Measurements from ENCODE around the gene CABP5. TPM values are rescaled to one million over a fixed set of nuclear protein-coding genes. Genes with fewer than 3 reads are reported as not detected.
A peak's percentile ranks its signal among the peaks of the same experiment; 100 is the strongest.

Gene CABP5
- total RNA-seq, 1 donor from 2014 or later, result not detected

DNA sequence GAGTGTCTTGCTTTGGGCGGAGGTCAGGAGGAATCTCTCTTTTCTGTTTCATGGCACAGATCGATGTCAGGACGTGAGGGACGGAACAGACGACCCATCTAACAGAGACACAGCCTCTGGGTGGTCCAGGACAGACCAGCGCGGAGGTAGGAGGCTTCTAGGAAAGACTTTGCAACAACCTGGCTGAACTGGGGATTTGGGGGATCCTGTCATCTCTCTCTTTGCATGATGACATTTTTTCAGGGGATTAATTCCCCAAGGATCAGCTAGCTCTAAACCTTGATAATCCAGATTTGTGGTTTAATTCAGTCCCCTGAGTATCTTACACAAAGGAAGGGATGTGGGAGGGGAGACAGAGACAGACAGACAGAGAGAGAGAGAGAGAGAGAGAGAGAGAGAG, 14.4 kb downstream of the CABP5 start:
- no peak for DNase-seq

DNA sequence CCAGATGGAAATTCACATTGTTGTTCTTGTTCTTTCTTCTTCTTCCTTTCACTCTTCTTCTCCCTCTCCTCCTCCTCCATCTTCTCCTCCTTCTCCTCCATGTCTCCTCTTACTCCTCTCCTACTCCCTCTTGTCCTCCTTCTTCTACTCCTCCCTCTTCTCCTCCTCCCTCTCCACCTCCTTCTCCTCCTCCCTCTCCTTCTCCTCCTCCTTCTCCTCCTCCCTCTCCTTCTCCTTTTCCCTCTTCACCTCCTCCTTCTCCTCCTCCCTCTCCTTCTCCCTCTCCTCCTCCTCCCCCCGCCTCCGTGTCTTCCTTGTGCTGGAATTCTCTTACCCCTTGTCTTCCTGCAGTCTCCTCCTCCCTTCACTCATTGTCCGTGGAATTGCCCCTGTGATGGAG, 18.4 kb downstream of the CABP5 start:
- no peak for DNase-seq

DNA sequence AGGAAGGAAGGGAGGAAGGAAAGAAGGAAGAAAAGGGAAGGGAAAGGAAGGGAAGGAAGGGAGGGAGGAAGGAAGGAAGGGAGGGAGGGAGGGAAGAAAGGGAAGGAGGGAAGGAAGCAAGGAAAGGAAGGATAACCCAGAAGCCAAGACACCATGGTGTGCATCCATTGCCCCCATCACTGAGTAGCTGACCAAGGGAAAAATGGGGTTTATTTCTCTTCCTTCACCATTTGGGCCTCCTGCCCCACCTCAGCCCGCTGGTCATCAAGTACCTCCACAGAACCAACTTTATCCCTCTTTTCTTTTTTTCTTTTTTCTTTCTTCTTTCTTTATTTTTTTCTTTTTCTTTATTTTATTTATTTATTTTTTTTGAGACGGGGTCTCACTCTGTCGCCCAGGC, 20.4 kb downstream of the CABP5 start:
- DNase-seq, result no peak

DNA sequence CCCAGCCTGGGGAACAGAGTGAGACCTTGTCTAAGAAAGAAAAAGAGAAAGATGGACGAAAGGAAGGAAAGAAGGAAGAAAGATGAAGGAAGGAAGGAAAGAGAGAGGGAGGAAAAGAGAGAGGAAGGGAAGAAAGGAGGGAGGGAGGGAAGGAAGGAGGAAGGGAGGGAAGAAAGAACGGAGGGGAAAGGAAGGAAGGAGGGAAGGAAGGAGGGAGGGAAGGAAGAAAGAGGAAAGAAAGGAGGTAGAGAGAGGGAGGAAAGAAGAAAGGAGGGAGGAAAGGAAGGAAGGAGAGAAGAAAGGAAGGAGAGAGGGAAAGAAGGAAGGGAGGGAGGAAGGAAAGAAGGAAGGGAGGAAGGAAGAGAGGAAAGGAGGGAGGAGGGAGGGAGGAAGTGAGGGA, 20.9 kb downstream of the CABP5 start:
- no peak for DNase-seq

DNA sequence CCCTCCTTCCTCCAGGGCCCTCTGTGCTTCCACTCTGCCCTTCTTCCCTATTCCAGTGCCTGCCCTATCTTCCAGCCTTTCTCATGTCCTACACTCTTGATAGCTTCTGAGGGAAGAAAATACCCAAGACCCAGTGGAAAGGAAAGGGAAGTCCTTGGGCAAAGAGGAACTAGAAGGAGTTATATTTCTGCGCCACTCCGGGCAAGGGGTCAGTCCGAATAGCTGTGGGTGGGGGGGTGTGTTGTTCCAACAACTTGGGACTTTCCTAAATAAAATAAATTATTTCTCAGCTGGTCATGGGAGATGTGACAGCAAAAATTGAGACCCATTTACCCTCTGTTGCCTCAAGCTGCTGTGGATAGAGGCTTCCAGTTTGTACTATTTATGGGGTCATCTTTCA, 23.2 kb downstream of the CABP5 start:
- DNase-seq, result no peak

DNA sequence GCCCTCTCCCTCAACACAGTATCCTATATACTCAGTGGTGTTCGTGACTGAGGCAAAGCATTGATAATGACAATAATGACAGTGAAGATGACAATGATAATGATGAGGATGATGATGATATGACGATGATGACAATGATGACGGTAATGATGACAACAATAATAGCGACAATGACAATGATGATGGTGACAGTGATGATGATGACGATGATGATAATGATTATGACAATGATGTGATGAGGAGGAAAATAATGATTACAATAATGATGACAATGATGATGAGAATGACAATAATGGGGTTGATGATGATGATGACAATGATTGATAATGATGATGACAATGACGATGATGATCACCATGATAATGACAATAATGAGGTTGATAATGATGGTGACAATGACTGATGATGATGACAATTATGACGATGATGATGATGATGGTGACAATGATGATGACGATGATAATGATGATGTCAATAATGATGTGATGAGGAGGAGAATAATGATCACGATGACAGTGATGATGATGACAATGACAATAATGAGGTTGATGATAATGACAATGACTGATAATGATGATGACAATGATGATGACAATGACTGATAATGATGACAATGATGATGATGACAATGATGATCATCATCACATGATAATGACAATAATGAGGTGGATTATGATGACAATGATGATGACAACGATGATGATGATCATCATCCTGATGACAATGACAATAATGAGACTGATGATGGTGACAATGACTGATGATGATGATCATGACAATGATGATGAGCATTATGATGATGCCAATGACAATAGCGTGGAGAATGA, 32.7 kb downstream of the CABP5 start:
- no peak for DNase-seq

DNA sequence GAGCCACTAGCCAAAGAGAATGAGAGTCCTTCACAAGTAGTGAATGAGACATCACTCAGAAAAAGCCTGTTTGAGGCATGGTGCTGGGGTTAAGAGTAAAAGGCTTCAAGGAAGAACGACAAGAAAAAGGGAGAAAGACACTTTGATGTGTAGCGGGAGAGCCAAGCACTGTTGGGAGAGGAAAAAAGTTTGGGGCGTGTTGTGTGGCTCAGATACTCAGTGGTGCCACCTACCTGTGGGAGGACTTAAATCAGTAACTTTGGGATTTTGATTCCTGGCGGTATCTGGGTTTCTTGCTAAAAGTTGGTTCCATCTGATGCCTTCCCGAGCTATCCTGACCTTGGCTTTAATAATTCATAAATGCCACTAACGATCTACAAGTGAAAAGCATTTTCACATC, 37.1 kb downstream of the CABP5 start:
- DNase-seq, result peak; percentile 11

DNA sequence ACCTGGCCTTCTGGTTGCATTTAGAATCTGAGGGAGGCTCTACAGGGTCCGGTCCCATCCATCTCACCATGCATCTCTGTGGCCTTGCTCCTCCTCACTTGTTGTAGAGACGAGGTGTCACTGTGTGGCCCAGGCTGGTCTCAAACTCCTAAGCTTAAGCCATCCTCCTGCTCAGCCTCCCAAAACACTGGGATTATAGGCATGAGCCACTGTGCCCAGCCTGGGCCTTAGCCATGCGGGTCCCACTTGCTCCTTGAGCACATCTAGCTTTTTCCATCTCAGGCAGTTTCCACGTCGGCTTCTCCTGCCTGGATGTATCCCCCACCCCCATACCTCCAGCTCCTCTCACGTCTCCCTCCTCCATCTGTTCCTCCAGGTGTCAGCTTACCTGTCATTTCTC, 39.6 kb downstream of the CABP5 start:
- DNase-seq, result no peak

DNA sequence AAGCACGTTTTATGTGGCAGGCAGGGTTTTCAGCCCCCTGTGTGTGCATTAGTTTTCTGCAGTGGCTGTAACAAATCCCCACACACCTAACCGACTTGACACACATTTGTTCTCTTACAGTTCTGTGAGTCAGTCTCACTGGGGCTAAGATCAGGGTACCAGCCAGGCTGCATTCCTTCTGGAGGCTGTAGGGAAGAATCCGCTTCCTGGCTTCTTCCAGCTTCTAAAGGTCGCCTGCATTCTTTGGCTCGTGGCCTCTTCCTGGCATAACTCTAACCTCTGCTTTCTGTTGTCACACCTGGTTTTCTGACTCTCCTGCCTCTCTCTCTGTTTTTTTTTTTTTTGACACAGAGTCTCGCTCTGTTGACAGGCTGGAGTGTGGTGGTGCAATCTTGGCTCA, 43.0 kb downstream of the CABP5 start:
- DNase-seq, result no peak

DNA sequence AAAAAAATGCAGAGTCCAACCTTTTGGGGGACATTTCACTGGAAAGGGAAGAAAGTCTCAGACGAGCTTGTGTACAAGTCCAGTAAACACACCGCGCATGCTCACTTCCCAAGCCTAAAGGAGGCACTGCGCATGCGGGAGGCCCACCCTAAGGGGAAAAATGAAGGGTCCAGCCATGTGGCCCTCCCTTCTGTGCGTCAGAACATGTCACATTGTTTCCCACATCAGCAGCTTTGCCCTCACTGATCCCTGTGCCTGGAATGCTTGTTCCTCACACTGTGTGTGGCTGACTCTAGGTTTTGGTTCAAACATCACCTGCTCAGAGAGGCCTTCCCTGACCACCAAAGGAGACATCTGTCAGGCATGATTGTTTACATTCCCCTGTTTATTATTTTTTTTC, 45.1 kb downstream of the CABP5 start:
- no peak for DNase-seq

DNA sequence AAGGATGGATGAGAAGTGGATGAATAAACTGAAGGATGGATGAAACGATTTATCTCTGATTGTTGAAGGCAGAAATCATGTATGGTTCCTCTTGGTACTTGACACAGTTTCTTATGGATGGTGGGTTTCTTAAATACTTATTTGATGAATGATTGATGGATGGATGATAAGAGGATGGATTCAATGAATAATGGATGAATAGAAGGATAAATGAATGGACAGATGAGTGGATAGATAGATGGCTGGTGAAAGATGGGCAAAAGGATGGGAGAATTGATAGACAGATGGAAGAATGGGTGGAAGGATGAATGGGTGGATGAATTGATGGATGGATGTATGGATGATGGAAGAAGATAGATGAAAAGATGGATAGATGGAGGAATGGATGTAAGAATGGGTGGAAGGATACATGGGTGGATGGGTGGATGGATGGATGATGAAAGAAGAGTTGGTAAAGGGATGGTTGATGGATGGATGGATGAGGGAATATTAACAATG, 47.6 kb downstream of the CABP5 start:
- no peak for DNase-seq

DNA sequence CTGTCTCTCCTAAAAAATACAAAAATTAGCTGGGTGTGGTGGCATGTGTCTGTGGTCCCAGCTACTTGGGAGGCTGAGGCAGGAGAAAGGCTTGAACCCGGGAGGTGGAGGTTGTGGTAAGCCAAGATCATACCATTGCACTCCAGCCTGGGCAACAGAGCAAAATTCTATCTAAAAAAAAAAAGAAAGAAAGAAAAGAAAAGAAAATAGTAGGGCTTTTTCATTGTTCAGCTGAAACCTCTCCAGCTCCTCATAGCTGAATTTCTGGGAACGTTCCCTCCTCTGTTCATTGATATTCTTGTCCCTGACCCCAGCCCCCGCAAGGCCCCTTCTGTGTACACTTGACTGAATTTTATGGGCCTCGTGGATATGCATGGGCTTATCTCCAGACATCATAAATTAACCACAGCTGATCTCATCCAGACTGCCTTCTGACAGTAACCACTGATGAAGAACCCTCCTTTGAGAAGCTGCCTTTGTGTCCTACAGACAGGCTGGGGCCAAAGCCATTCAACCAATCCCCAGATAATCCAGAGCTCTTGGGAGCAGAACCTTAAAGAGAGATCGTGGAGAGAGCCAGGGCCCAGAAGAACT, 49.6 kb downstream of the CABP5 start, which contains the start of gene ELSPBP1:
Gene ELSPBP1, plus strand, starts transcription at position 424 of the 594 bp plus-strand sequence. CDS start 14,036 bp downstream, outside the sequence.
- DNase-seq, result no peak

DNA sequence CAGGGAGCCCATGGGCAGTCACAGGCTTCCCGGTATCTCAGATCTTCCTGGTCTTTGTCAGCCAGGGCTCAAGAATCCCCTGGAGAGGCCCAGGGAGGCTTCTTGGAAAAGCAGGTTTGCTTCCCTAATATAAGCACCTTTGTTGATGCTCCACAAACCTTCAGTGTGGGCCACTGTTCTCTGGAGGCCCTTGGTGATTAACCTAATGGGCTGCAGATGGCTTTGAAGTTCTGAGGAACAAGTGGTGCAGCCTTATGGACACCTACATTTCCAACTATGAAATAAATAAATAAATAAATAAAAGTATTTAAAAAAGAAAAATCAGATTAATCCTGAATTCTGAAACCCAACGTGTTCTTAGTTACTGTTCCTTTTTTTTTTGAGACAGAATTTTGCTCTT, 51.8 kb downstream of the CABP5 start, which contains the start of gene BSPH1:
Gene BSPH1, minus strand, starts transcription at position 101 of the 400 bp plus-strand sequence. Its CDS starts 89 bp downstream, at position 12.
- no peak for DNase-seq

DNA sequence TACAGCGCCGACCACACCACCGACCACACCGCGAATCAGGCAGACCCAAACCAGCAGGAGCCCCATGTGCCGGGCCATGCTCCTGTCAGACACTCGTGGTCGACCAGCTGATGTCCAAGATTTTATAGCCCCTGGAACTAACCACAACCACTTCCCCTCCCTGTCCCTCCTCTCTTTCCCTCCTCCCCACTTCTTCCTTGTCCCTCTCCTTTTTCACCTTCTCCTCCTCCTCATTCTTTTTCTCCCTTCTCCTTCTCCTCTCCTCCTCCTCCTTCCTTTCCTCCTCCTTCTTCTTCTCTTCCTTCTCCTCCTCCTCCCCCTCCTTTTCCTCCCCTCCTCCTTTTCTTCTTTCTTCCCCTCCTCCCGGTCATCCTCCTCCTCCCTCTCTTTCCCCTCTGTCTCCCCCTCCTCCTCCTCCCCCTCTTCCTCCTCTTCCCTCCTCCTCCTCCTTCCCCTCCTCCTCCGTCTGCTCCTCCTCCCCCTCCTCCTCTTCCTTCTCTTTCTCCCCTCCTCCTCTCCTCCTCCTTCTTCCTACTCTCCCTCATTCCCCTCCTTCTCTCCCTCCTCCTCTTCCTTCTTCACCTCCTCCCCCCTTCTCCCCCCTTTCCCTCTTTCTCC, 52.6 kb downstream of the CABP5 start:
- DNase-seq, result no peak

Other genes starting within 250 kb of the CABP5 start
- not detected in 2 replicates for gene TPRX1, start 239.5 kb downstream of the CABP5 start, total RNA-seq
- gene CRX, start 222.1 kb downstream of the CABP5 start, total RNA-seq, result not detected in 2 replicates
- not detected in 2 replicates for gene TPRX2, start 184.8 kb downstream of the CABP5 start, total RNA-seq
- gene SULT2A1, start 157.8 kb downstream of the CABP5 start, total RNA-seq, result not detected in 2 replicates
- gene BSPH1, start 51.9 kb downstream of the CABP5 start, total RNA-seq, result not detected in 2 replicates
- gene ELSPBP1, start 49.4 kb downstream of the CABP5 start, total RNA-seq, result not detected in 2 replicates
- 28.4 and 104 TPM in 2 replicates for gene PLA2G4C, start 66.7 kb upstream of the CABP5 start, total RNA-seq
- 32.5 and 46.9 TPM in 2 replicates for gene LIG1, start 126.3 kb upstream of the CABP5 start, total RNA-seq
- 3.1 and 5.0 TPM in 2 replicates for gene ZSWIM9, start 126.6 kb upstream of the CABP5 start, total RNA-seq
- 104 and 112 TPM in 2 replicates for gene CARD8, start 211.8 kb upstream of the CABP5 start, total RNA-seq
- gene ZNF114, start 226.0 kb upstream of the CABP5 start, total RNA-seq, result 0.34 and 0.84 TPM in 2 replicates